GM19463 (cell line): ENCODE results near the gene ATF4.

Experiments used
- ATAC-seq: cut with Tn5 transposase; IDR thresholded peaks from one replicate; pipeline ENCODE4 v1.9.1; 2021; ENCODE audit warnings: mild to moderate bottlenecking, moderate library complexity; ENCODE audit not compliant: unreplicated experiment

Gene ATF4

GRCh38 chr22:39556970-39557841 is 36.8 kb downstream of the ATF4 start:
- no peak for ATAC-seq

- ATAC-seq, result no peak
These were observed 37.9 kb downstream of the ATF4 start for GRCh38 chr22:39558254-39558727.

GRCh38 chr22:39558950-39559349 is 38.6 kb downstream of the ATF4 start:
- no peak for ATAC-seq

- no peak for ATAC-seq
These were observed 39.2 kb downstream of the ATF4 start for GRCh38 chr22:39559456-39560105.

DNA sequence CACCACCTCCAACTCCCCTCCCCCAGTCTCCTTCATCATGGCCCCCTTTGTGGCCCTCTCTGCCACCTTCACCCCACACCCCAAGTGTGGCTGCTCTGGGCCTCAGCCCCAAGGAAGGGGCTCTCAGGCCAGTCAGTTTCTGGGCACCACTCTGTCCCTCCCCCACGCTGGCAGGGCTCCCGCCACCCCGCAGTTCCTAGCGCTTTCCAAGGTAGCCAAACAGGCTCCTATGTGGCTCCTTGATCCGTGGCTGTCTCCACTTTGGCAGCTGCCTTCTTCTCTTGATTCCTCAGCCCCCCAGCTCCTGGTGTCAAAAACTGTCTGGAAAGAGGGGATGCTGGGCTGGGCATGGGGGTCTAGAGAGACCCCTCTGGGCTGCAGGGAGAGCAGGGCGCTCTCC is 39.8 kb downstream of the ATF4 start:
- no peak for ATAC-seq

DNA sequence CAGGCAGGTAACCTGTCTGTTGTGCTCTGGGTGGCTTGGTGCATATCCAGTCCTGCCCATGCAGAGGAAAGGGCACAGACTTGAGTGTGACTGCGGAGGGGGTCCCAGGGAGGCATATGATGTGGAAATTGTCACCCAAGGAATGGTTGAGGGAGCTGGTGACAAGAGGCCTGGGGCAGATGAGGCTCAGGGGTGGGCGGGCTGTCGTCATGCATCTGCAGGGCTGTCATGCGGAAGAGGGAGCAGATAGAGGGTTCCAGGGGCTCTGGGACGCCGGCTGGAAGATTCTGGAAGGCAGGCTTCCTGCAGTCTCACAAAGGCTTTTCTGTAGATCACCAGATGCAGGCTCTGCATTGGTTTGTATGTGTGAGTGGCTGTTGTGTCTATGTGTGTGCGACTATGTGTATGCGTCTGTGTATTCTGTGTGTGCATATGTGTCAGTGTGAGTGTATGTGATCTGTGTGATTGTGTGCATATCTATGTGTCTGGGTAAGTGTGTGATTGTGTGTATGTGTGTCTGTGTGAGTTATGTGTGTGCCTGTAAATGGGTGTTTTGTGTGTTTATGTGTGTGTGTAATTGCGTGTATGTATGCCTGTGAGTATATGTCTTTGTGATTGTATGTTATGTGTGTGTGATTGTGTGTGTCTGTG is 42.6 kb downstream of the ATF4 start:
- ATAC-seq, result no peak

- no peak for ATAC-seq
These were observed 43.4 kb downstream of the ATF4 start for GRCh38 chr22:39563571-39564428.

DNA sequence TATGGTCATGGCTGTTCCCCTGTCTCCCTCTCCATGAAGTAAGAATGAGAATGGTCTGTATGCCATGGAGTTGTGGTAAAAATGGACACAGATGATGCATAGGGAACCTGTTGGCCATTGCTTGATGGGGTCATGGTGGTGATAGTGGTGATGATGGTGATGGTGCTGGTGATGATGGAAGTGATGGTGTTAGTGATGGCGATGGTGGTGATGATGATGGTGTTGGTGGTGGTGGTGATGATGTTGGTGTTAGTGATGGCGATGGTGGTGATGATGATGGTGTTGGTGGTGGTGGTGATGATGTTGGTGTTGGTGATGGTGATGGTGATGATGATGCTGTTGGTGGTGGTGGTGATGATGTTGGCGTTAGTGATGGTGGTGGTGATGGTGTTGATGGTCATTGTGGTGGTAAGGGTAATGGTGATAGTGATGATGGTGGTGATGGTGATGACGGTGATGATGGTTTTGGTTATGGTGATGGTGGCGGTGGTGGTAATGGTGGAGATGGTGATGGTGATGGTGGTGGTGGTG is 45.1 kb downstream of the ATF4 start:
- ATAC-seq, result no peak

DNA sequence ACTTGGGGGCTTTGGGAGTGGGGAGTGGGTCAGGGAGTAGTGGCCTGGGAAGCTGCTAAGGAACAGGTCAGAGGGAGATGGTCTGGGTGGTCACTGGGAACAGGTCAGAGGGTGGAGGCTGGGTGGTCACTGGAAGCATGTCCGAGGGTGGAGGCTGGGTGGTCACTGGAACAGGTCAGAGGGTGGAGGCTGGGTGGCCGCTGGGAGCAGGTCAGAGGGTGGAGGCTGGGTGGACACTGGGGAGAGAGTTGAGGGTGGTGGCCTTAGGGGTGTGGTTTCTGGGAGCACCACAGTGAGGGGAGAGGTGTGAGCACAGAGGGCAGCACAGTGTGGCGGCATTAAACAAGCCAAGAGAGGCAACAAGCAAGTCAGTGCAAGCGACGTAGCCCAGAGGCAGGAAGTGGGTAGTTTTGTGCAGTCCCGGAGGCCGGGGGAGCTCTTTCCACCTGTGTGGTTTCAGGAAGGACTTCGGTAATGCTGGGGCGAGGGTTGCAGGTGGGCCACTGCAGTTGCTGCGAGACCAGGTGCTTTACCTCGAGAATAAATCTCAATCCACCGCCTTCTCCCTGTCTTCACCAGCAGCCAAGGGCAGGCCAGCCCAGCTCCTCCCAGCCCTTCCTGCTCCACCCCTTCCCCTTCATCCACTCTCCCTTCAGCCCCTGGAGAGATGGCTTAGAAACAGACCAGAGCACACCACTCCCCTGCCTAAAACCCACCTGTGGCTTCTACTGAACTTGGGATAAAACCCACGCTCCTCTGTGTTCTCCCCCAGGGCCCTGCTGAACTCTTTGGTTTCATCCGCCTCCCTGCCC is 47.0 kb downstream of the ATF4 start:
- ATAC-seq, result no peak

DNA sequence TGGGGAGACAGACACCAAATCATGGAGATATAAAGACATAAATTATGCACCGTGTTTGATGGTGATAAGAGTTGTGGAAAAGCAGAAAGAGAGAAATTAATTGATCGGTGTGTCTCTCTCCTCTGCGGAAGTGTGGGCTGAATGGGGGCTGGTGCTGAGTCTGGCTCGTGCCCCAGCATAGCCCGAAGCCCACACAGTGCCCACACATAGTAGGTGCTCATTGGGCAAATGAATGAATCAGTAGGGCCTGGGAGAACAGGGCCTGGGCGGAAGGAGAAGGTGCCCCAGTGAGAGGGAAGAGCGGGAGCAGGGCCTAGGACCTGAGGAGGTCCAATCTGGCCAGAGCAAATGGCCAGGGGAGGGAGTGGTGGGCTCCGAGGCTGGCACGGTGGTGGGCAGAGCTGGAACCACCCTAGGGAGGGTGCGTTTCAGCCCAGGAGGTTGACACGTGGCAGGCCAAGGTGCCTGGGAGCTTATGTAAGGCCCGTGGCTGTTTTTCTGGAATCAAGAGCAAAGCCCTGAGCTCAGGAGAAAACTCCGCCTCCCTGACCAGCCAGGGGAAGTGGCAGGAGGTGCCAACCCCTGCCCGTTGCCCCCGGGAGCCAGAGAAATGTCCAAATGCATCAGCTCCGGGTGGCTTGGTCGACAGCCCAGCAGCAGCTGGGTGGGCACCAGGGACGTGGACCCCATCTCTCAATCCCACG is 48.1 kb downstream of the ATF4 start:
- ATAC-seq, result no peak

DNA sequence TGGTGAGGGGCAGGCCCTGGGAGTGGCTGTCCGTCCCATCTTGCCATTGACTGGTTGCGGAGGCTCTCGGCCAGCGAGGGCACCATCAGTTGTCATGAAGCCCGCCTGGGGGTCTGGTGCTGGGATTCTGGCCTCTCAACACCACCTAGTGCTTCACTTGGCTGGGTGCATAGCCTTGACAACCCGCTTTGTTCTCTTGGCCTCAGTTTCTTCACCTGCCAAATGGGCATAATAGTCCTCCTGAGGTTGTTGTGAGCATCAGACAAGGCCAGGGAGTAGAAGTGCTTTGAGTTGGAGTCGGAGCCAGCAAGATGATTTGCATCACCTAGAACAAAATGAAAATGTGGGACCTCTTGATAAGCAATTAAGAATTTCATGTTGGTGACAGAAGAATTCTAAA is 48.7 kb downstream of the ATF4 start:
- no peak for ATAC-seq

DNA sequence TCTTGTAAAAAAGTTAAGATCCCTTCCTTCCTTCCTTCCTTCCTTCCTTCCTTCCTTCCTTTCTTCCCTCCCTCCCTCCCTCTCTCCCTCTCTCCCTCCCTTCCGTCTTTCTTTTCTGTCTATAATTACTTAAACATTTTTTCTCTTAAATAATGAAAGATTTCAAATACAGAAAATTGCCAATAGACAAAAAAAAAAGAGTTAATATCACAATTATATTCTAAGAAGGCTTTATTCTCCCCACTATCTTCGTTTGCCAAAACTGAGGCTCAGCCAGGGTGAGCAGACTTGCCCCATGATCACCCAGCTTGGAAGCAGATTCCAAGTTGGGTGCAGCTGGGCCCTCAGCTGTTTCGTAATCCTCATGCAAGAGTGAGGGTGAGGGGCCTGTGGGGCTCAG is 49.9 kb downstream of the ATF4 start:
- ATAC-seq, result no peak

DNA sequence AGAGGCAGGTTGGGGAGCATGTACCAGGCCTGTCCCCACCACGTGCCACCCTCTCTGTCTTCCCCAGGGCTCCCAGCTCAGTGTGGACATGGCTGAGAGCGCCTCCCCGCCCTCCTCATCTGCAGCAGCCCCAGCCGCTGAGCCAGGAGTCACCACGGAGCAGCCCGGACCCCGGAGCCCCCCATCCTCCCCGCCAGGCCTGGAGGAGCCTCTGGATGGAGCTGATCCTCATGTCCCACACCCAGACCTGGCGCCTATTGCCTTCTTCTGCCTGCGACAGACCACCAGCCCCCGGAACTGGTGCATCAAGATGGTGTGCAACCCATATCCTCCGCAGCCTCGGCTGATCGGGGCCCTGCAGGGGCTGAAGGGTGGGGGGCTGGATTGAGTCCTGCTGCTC is 50.3 kb downstream of the ATF4 start, which contains the start of gene CACNA1I:
TSS of gene CACNA1I (plus strand) at position 89 of the 400 bp plus-strand sequence. CDS start at position 89, 0 bp downstream.
- no peak for ATAC-seq

DNA sequence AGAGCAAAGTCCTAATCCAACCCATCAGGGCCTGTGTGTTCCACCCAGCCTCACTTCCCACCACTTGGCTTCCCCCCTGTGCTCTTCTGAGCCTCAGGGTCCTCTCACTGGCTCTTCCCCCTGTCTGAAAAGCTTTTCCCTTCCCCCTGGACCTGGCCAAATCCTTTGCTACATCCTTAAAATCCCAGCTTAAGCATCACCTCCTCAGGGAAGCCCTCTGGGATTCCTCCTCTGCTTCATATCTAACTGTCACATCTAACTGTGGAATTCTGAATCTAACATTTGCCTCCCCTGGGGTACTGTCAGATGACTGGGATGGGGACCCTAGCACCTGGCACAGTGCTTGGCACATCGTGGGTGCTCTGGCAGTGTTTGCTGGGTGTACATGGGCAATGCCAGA is 51.2 kb downstream of the ATF4 start:
- ATAC-seq, result no peak
